GM12878 (cell line): Measurements from ENCODE around the gene LMF1.

Experiments
- CHD1 ChIP-seq: IDR thresholded peaks from 2 replicates; pipeline ENCODE4 v1.6.1; 2012; ENCODE audit warnings: low read depth, low read length, improper control_type of control experiment
- CHD2 ChIP-seq: IDR thresholded peaks from 2 replicates; pipeline ENCODE4 v1.6.1; 2011; ENCODE audit warnings: low read depth, low read length, improper control_type of control experiment, borderline replicate concordance
- CREM ChIP-seq: IDR thresholded peaks from 2 replicates; pipeline ENCODE4 v1.6.1; 2014; ENCODE audit warnings: antibody characterized with exemption, low read depth
- CTCF ChIP-seq, 3 experiments: IDR thresholded peaks in 2 of 3; conservative IDR thresholded peaks in 1 of 3; 2 replicates each; pipeline ENCODE4 v1.5.1; 2011; ENCODE audit warnings: low read depth in 3 of 3, low read length in 3 of 3, mild to moderate bottlenecking in 3 of 3, control low read depth in 2 of 3, moderate library complexity in 2 of 3, inconsistent platforms in 1 of 3, mixed read lengths in 1 of 3; ENCODE audit not compliant: control insufficient read depth in 2 of 3, insufficient read depth in 1 of 3; ENCODE audit errors: extremely low read depth in 1 of 3
- EGR1 ChIP-seq, 2 experiments: IDR thresholded peaks; 1 replicate in 1 of 2; 2 replicates in 1 of 2; pipeline ENCODE4 v1.6.1; 2011 to 2012; ENCODE audit warnings: low read depth in 2 of 2, low read length in 2 of 2, borderline replicate concordance in 1 of 2, mild to moderate bottlenecking in 1 of 2, moderate library complexity in 1 of 2
- EZH2 ChIP-seq: IDR thresholded peaks from 2 replicates; pipeline ENCODE4 v1.6.1; 2012; ENCODE audit warnings: low read depth, mild to moderate bottlenecking, control low read depth, inconsistent platforms, low read length, borderline replicate concordance; ENCODE audit not compliant: control insufficient read depth
- POLR2AphosphoS5 ChIP-seq: IDR thresholded peaks from 2 replicates; pipeline ENCODE4 v1.6.1; 2011; ENCODE audit warnings: mild to moderate bottlenecking, low read length, inconsistent platforms
- RCOR1 ChIP-seq: conservative IDR thresholded peaks from 2 replicates; pipeline ENCODE4 v1.6.1; 2012; ENCODE audit warnings: low read depth, low read length, improper control_type of control experiment
- SP1 ChIP-seq: IDR thresholded peaks from one replicate; pipeline ENCODE4 v1.6.1; 2011; ENCODE audit warnings: low read depth, low read length
- SRF ChIP-seq, 2 experiments: IDR thresholded peaks; 2 replicates each; pipeline ENCODE4 v1.6.1; 2011; ENCODE audit warnings: low read depth in 2 of 2, low read length in 2 of 2, mild to moderate bottlenecking in 1 of 2, moderate library complexity in 1 of 2
- TBL1XR1 ChIP-seq: IDR thresholded peaks from 2 replicates; pipeline ENCODE4 v1.6.1; 2012; ENCODE audit warnings: low read depth, low read length, improper control_type of control experiment
- ZNF384 ChIP-seq: IDR thresholded peaks from 2 replicates; pipeline ENCODE4 v1.6.1; 2012; ENCODE audit warnings: low read depth, mild to moderate bottlenecking, low read length, improper control_type of control experiment, borderline replicate concordance
- TF ChIP-seq, protein P1 (sequence below): IDR thresholded peaks from 2 replicates; pipeline ENCODE4 v1.6.1; 2011; ENCODE audit warnings: borderline replicate concordance, low read depth, mild to moderate bottlenecking, moderate library complexity, mixed read lengths, low read length; ENCODE audit not compliant: insufficient read depth; ENCODE audit errors: extremely low read length
- TF ChIP-seq, protein P2 (sequence below): IDR thresholded peaks from 2 replicates; pipeline ENCODE4 v1.6.1; 2011; ENCODE audit warnings: low read depth, low read length, improper control_type of control experiment, borderline replicate concordance

DNA sequence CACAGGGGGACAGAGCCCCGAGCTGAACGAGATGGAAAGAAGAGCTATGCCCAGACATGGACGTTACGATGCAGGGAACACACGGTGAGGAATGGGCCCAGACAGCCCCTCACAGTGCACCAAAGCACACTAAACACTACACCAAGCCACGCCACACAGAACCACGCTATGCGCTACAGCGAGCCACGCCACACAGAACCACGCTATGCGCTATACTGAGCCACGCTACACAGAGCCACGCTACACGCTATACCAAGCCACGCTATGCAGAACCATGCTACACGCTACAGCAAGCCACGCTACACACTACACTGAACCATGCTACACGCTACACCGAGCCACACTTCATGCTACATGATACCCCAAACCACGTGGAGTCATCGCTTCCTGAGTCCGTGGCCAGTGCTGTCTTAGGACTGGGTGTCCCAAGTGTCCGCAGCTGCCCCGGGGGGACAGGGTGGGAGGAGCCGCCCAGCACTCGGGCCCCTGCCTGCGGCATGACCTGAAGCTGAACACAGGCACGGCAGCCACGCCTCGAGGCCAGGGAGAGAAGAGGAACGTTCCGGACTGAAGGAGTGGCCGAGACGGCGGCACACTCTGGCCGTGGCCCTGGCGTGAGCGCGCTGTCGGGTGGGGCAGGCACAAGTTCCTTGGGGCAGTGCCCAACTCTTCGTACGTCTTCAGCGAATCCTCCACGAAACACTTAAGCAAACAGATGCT lies 61.3 kb downstream of the LMF1 start:
- TF ChIP-seq CHD1 (no peak), TBL1XR1 (no peak), EGR1 (IDR thresholded peaks at IDR 0.05; ENCODE audit: borderline replicate concordance in 1 of 2, low read depth in 2 of 2, low read length in 2 of 2) (no peak), SP1 (no peak), EZH2 (no peak), ZNF384 (no peak), SRF (IDR thresholded peaks at IDR 0.05; ENCODE audit: low read depth in 2 of 2, low read length in 2 of 2) (no peak), RCOR1 (no peak), CTCF (IDR thresholded peaks at IDR 0.05 in 2 of 3, conservative IDR thresholded peaks at IDR 0.05 in 1 of 3; ENCODE audit: control insufficient read depth in 2 of 3, extremely low read depth in 1 of 3, insufficient read depth in 1 of 3, low read depth in 3 of 3, low read length in 3 of 3) (no peak), CHD2 (no peak), POLR2AphosphoS5 (no peak), CREM (no peak)
- TF ChIP-seq, protein P1, sequence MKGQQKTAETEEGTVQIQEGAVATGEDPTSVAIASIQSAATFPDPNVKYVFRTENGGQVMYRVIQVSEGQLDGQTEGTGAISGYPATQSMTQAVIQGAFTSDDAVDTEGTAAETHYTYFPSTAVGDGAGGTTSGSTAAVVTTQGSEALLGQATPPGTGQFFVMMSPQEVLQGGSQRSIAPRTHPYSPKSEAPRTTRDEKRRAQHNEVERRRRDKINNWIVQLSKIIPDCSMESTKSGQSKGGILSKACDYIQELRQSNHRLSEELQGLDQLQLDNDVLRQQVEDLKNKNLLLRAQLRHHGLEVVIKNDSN, result no peak
- TF ChIP-seq, protein P2, sequence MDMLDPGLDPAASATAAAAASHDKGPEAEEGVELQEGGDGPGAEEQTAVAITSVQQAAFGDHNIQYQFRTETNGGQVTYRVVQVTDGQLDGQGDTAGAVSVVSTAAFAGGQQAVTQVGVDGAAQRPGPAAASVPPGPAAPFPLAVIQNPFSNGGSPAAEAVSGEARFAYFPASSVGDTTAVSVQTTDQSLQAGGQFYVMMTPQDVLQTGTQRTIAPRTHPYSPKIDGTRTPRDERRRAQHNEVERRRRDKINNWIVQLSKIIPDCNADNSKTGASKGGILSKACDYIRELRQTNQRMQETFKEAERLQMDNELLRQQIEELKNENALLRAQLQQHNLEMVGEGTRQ, result no peak
